Tibial nerve (tissue), 4 donors: Measurements from ENCODE around the gene CHCHD10.

Source experiments
- CTCF ChIP-seq, 5 experiments: fragments of 200-600 bp in 3 of 5; fragments of 450-650 bp in 2 of 5; sonication (generic) in 3 of 5; IDR thresholded peaks; one replicate each; pipeline ENCODE4 v1.5.1; 2016 to 2019; ENCODE audit warnings: antibody characterized with exemption in 5 of 5, mild to moderate bottlenecking in 3 of 5, moderate library complexity in 2 of 5
- EP300 ChIP-seq, 2 donors: sonication (generic); formaldehyde crosslinking; IDR thresholded peaks; one replicate each; pipeline ENCODE4 v1.6.1; 2017; ENCODE audit warnings: antibody characterized with exemption in 2 of 2, mild to moderate bottlenecking in 1 of 2
- POLR2A ChIP-seq, 2 donors: fragments of 450-650 bp; IDR thresholded peaks; one replicate each; pipeline ENCODE4 v1.6.1; 2017; ENCODE audit warnings: antibody characterized with exemption in 2 of 2, mild to moderate bottlenecking in 2 of 2, moderate library complexity in 2 of 2

GRCh38 chr22:23786752-23787599, 19.2 kb upstream of the CHCHD10 start, which contains the start of gene SMARCB1:
- TF ChIP-seq CTCF (IDR thresholded peaks at IDR 0.05) (peak in 1 of 5 experiments; percentile 45), POLR2A (IDR thresholded peaks at IDR 0.05) (peak; percentile 82 to 83), EP300 (IDR thresholded peaks at IDR 0.05) (peak in 1 of 2 donors; percentile 61)
